GM18526 (cell line): ENCODE data around the gene PRDM15.

Experiments
- POLR2A ChIP-seq: IDR thresholded peaks from 3 replicates; pipeline ENCODE4 v1.6.1; 2011; ENCODE audit not compliant: insufficient read length; ENCODE audit errors: extremely low read depth

Gene PRDM15

GRCh38 chr21:41808846-41809245 is 70.3 kb downstream of the PRDM15 start:
- no peak for TF ChIP-seq POLR2A

GRCh38 chr21:41808094-41808493 is 71.0 kb downstream of the PRDM15 start:
- TF ChIP-seq POLR2A = no peak

- TF ChIP-seq POLR2A = no peak
These were observed 72.4 kb downstream of the PRDM15 start for GRCh38 chr21:41806773-41807172.

- TF ChIP-seq POLR2A = no peak
These were observed 73.5 kb downstream of the PRDM15 start for GRCh38 chr21:41805643-41806042.

GRCh38 chr21:41805038-41805437 is 74.1 kb downstream of the PRDM15 start:
- TF ChIP-seq POLR2A = no peak

- TF ChIP-seq POLR2A = no peak
These were observed 74.8 kb downstream of the PRDM15 start for GRCh38 chr21:41804381-41804780.

GRCh38 chr21:41803316-41803715 is 75.8 kb downstream of the PRDM15 start:
- TF ChIP-seq POLR2A = no peak

GRCh38 chr21:41802684-41803083 is 76.5 kb downstream of the PRDM15 start:
- no peak for TF ChIP-seq POLR2A

GRCh38 chr21:41802198-41802584 is 77.0 kb downstream of the PRDM15 start:
- no peak for TF ChIP-seq POLR2A

- no peak for TF ChIP-seq POLR2A
These were observed 77.6 kb downstream of the PRDM15 start for GRCh38 chr21:41801321-41802197.

GRCh38 chr21:41800425-41801320 is 78.5 kb downstream of the PRDM15 start:
- TF ChIP-seq POLR2A = no peak

- TF ChIP-seq POLR2A = no peak
These were observed 79.4 kb downstream of the PRDM15 start for GRCh38 chr21:41799763-41800162.

- TF ChIP-seq POLR2A = no peak
These were observed 80.8 kb downstream of the PRDM15 start for GRCh38 chr21:41798326-41798725.

- TF ChIP-seq POLR2A = no peak
These were observed 82.6 kb downstream of the PRDM15 start for GRCh38 chr21:41796476-41797080.

GRCh38 chr21:41795726-41796125 is 83.4 kb downstream of the PRDM15 start:
- TF ChIP-seq POLR2A = no peak

- no peak for TF ChIP-seq POLR2A
These were observed 84.5 kb downstream of the PRDM15 start for GRCh38 chr21:41794600-41794999.
